AG04450 (cell line): ENCODE measurements around the gene MAP2K3. TPM values are rescaled to one million over a fixed set of nuclear protein-coding genes. Genes with fewer than 3 reads are reported as not detected.

ENCODE experiments used
- CTCF ChIA-PET: fragments of 300-600, 350-600 bp; formaldehyde crosslinking; extraction: SDS; loops from one replicate; lab custom pipeline; 2022; ENCODE audit warnings: antibody characterized with exemption, inconsistent platforms; lab: Charles Lee
- POLR2A ChIA-PET: fragments of 350-600 bp; formaldehyde crosslinking; extraction: SDS; loops from one replicate; lab custom pipeline; 2021; ENCODE audit warnings: antibody characterized with exemption, inconsistent platforms; lab: Yijun Ruan, JAX
- DNase-seq: peaks from one replicate; pipeline ENCODE4 v3.0.0-alpha.2; 2011; ENCODE audit warnings: low read depth, low spot score
- H3K27ac ChIP-seq: one replicate; pipeline ENCODE4 v1.5.1; 2012; ENCODE audit warnings: low read depth, low read length, control low read depth
- H3K27me3 ChIP-seq: one replicate; pipeline ENCODE4 v1.6.0; 2012; ENCODE audit warnings: low read length; ENCODE audit not compliant: control insufficient read depth, insufficient read depth
- H3K4me3 ChIP-seq: 2 replicates; pipeline ENCODE4 v1.5.1; 2011; ENCODE audit warnings: mild to moderate bottlenecking, low read depth, low read length, control low read depth
- H3K9me3 ChIP-seq: 2 replicates; pipeline ENCODE4 v1.5.1; 2012; ENCODE audit warnings: low read length; ENCODE audit not compliant: control insufficient read depth, insufficient read depth
- CTCF ChIP-seq: IDR thresholded peaks from 2 replicates; pipeline ENCODE4 v1.5.1; 2011; ENCODE audit warnings: low read depth, low read length, control low read depth, inconsistent platforms
- polyA plus RNA-seq: library from polyadenylated mRNA; depleted of rRNA; stranded (reverse); fragments of >200 nt; gene quantifications from 2 replicates; pipeline ENCODE4 v1.2.3, GENCODE V29; 2011

Gene MAP2K3
- polyA plus RNA-seq, 1 experiment, result 13.7 TPM

GRCh38 chr17:21351366-21352065 lies 67.0 kb downstream of the MAP2K3 start:
- ChIA-PET CTCF (no interaction called here), POLR2A (no interaction called here)
- no peak overlapping the region for H3K4me3 ChIP-seq
- TF ChIP-seq CTCF, result no peak
- no peaks in the 10 kb centered on the region; the same call in 1 of the 2 replicates for H3K9me3 ChIP-seq
- no peak for DNase-seq
- no peak overlapping the region for H3K27ac ChIP-seq
- H3K27me3 ChIP-seq, result peaks cover 10% of the 10 kb centered on the region

GRCh38 chr17:21352221-21352980 lies 67.9 kb downstream of the MAP2K3 start:
- H3K4me3 ChIP-seq, result no peak overlapping the region
- POLR2A ChIA-PET, result no interaction called here
- H3K9me3 ChIP-seq, result no peaks in the 10 kb centered on the region; the same call in 1 of the 2 replicates
- H3K27me3 ChIP-seq, result peaks cover 10% of the 10 kb centered on the region
- no peak for DNase-seq
- CTCF ChIA-PET, result no interaction called here
- H3K27ac ChIP-seq, result no peak overlapping the region
- TF ChIP-seq CTCF, result no peak

GRCh38 chr17:21352981-21353265 lies 68.4 kb downstream of the MAP2K3 start:
- no peak for DNase-seq
- Histone ChIP-seq H3K27ac (no peak overlapping the region), H3K9me3 (no peaks in the 10 kb centered on the region; the same call in 1 of the 2 replicates), H3K27me3 (peaks cover 14% of the 10 kb centered on the region), H3K4me3 (no peak overlapping the region)
- ChIA-PET POLR2A (no interaction called here), CTCF (no interaction called here)
- no peak for TF ChIP-seq CTCF

- H3K27ac ChIP-seq, result no peak overlapping the region
- H3K4me3 ChIP-seq, result no peak overlapping the region
- CTCF ChIA-PET, result no interaction called here
- H3K9me3 ChIP-seq, result no peaks in the 10 kb centered on the region; the same call in 1 of the 2 replicates
- no peak for TF ChIP-seq CTCF
- DNase-seq, result no peak
- POLR2A ChIA-PET, result no interaction called here
- peaks cover 17% of the 10 kb centered on the region for H3K27me3 ChIP-seq
Observed at GRCh38 chr17:21353326-21354010, 69.0 kb downstream of the MAP2K3 start.
